Upper lobe of right lung (tissue), 1 donor: ENCODE measurements around the gene LCN15. TPM values are rescaled to one million over a fixed set of nuclear protein-coding genes. Genes with fewer than 3 reads are reported as not detected.

Source experiments
- ATAC-seq: fragments of 200-7000 bp; cut with Tn5 transposase; one replicate; pipeline ENCODE4 v1.9.1; 2020; ENCODE audit warnings: mild to moderate bottlenecking, moderate library complexity
- DNase-seq: peaks from one replicate; pipeline ENCODE4 v3.0.0-alpha.2; 2020
- H3K27ac ChIP-seq: fragments of 200-600 bp; one replicate; pipeline ENCODE4 v1.8.0; 2022
- H3K27me3 ChIP-seq: fragments of 200-600 bp; one replicate; pipeline ENCODE4 v1.8.0; 2022; ENCODE audit warnings: mild to moderate bottlenecking
- H3K36me3 ChIP-seq: fragments of 200-600 bp; one replicate; pipeline ENCODE4 v1.8.0; 2022
- H3K4me1 ChIP-seq: fragments of 200-600 bp; one replicate; pipeline ENCODE4 v1.8.0; 2022
- H3K4me3 ChIP-seq: fragments of 200-600 bp; one replicate; pipeline ENCODE4 v1.8.0; 2022; ENCODE audit warnings: mild to moderate bottlenecking
- H3K9me3 ChIP-seq: fragments of 200-600 bp; one replicate; pipeline ENCODE4 v1.8.0; 2022
- CTCF ChIP-seq: fragments of 200-600 bp; IDR thresholded peaks from one replicate; pipeline ENCODE4 v1.8.0; 2022; ENCODE audit warnings: antibody characterized with exemption
- intact Hi-C: fragments of 100-400 bp; cut with DNase I; formaldehyde crosslinking; loops from one replicate; pipeline ENCODE4 v1.11.0; 2022
- microRNA-seq: library from miRNA; unstranded; fragments of <30 nt; microRNA quantifications from one replicate; pipeline ENCODE4 v1.2.0, GENCODE V29; 2020; ENCODE audit warnings: borderline microRNAs expressed
- total RNA-seq: library from RNA; stranded (reverse); fragmentation: NEBNext Ultra II Directional; extraction: Animal tissue kit (Norgen Biotek cat#: 25700); gene quantifications from one replicate; pipeline ENCODE4 v1.2.1, GENCODE V29; 2021
- donor health status: DM: no; HTN: yes; CAD: no; lungs with severe emphysema.

Gene LCN15
- total RNA-seq, 1 donor from 2014 or later, result not detected

- Histone ChIP-seq H3K9me3 (no peaks in the 10 kb centered on the region), H3K4me3 (no peak overlapping the region), H3K36me3 (no peaks in the 10 kb centered on the region), H3K27me3 (peaks cover 8% of the 10 kb centered on the region), H3K4me1 (peaks cover 27% of the 10 kb centered on the region), H3K27ac (no peak overlapping the region)
- TF ChIP-seq CTCF, result no peak
- DNase-seq (no peak), ATAC-seq (no peak)
- intact Hi-C loops, result no loop called here
Measured at GRCh38 chr9:136710543-136710942, 53.8 kb downstream of the LCN15 start.

Small RNAs within 50 kb of the gene (microRNA-seq; reads per million reads assigned to microRNA genes)
- gene MIR6722, result not detected

Other genes starting within 250 kb of the LCN15 start
- 114 TPM for gene NOTCH1, start 218.5 kb downstream of the LCN15 start, total RNA-seq
- gene EGFL7, start 101.6 kb downstream of the LCN15 start, total RNA-seq, result 302 TPM
- gene AGPAT2, start 77.1 kb downstream of the LCN15 start, total RNA-seq, result 117 TPM
- 17.7 TPM for gene DIPK1B, start 51.9 kb downstream of the LCN15 start, total RNA-seq
- 11.2 TPM for gene LCN10, start 21.6 kb downstream of the LCN15 start, total RNA-seq
- gene LCN6, start 16.0 kb downstream of the LCN15 start, total RNA-seq, result 21.5 TPM
- gene LCN8, start 6.3 kb downstream of the LCN15 start, total RNA-seq, result not detected
- gene TMEM141, start 26.8 kb upstream of the LCN15 start, total RNA-seq, result 64.4 TPM
- 4.0 TPM for gene CCDC183, start 31.8 kb upstream of the LCN15 start, total RNA-seq
- 68.2 TPM for gene RABL6, start 43.4 kb upstream of the LCN15 start, total RNA-seq
- 2.7 TPM for gene AJM1, start 78.0 kb upstream of the LCN15 start, total RNA-seq
- 82.1 TPM for gene PHPT1, start 84.9 kb upstream of the LCN15 start, total RNA-seq
- 12.9 TPM for gene MAMDC4, start 87.8 kb upstream of the LCN15 start, total RNA-seq
- gene EDF1, start 101.8 kb upstream of the LCN15 start, total RNA-seq, result 250 TPM
- gene TRAF2, start 122.0 kb upstream of the LCN15 start, total RNA-seq, result 14.8 TPM
- 91.2 TPM for gene FBXW5, start 180.2 kb upstream of the LCN15 start, total RNA-seq
- 1.1 TPM for gene C8G, start 180.7 kb upstream of the LCN15 start, total RNA-seq
- 2.6 TPM for gene LCN12, start 187.8 kb upstream of the LCN15 start, total RNA-seq
- 477 TPM for gene PTGDS, start 213.0 kb upstream of the LCN15 start, total RNA-seq
- gene LCNL1, start 218.5 kb upstream of the LCN15 start, total RNA-seq, result 5.1 TPM
- gene PAXX, start 227.9 kb upstream of the LCN15 start, total RNA-seq, result 53.1 TPM
- 80.7 TPM for gene CLIC3, start 232.1 kb upstream of the LCN15 start, total RNA-seq